H9 (cell line): Measurements from ENCODE around the gene SNTG2. TPM values are rescaled to one million over a fixed set of nuclear protein-coding genes. Genes with fewer than 3 reads are reported as not detected.

Experiments
- DNase-seq: peaks from one replicate; pipeline ENCODE4 v3.0.0-alpha.2; 2017
- H2AFZ ChIP-seq: one replicate; pipeline ENCODE4 v1.6.1; 2013; ENCODE audit warnings: mild to moderate bottlenecking, low read length, control low read depth, moderate library complexity
- H2AK5ac ChIP-seq: 2 replicates; pipeline ENCODE4 v1.6.1; 2013; ENCODE audit warnings: low read length, control low read depth, mixed read lengths; ENCODE audit not compliant: insufficient read length
- H2BK120ac ChIP-seq: one replicate; pipeline ENCODE4 v1.6.1; 2013; ENCODE audit warnings: low read depth, mild to moderate bottlenecking, low read length, control low read depth, inconsistent platforms; ENCODE audit not compliant: poor library complexity, severe bottlenecking
- H2BK12ac ChIP-seq: 2 replicates; pipeline ENCODE4 v1.6.1; 2013; ENCODE audit warnings: low read length, control low read depth, mixed read lengths, low read depth; ENCODE audit not compliant: insufficient read length
- H2BK15ac ChIP-seq: 2 replicates; pipeline ENCODE4 v1.6.1; 2013; ENCODE audit warnings: low read depth, low read length, control low read depth
- H2BK20ac ChIP-seq: one replicate; pipeline ENCODE4 v1.6.1; 2013; ENCODE audit warnings: low read depth, mild to moderate bottlenecking, low read length, control low read depth, inconsistent platforms; ENCODE audit not compliant: poor library complexity, severe bottlenecking
- H2BK5ac ChIP-seq: 2 replicates; pipeline ENCODE4 v1.6.1; 2013; ENCODE audit warnings: low read length, control low read depth, mixed read lengths; ENCODE audit not compliant: insufficient read length
- H3K14ac ChIP-seq: 2 replicates; pipeline ENCODE4 v1.6.1; 2013; ENCODE audit warnings: low read length, control low read depth; ENCODE audit not compliant: insufficient read depth
- H3K18ac ChIP-seq: 2 replicates; pipeline ENCODE4 v1.6.1; 2013; ENCODE audit warnings: low read depth, mild to moderate bottlenecking, mixed read lengths, low read length, control low read depth; ENCODE audit not compliant: insufficient read length
- H3K23ac ChIP-seq: 2 replicates; pipeline ENCODE4 v1.6.1; 2013; ENCODE audit warnings: low read length, control low read depth, mixed read lengths, low read depth; ENCODE audit not compliant: insufficient read length
- H3K23me2 ChIP-seq: 2 replicates; pipeline ENCODE4 v1.6.1; 2013; ENCODE audit warnings: low read depth, mild to moderate bottlenecking, mixed read lengths, low read length, control low read depth; ENCODE audit not compliant: insufficient read length, poor library complexity, severe bottlenecking
- H3K27ac ChIP-seq: 2 replicates; pipeline ENCODE4 v1.5.1; 2013; ENCODE audit warnings: low read length, control low read depth, mixed read lengths, low read depth; ENCODE audit not compliant: insufficient read length
- H3K27me3 ChIP-seq: 2 replicates; pipeline ENCODE4 v1.6.1; 2013; ENCODE audit warnings: low read length, control low read depth, inconsistent platforms; ENCODE audit not compliant: insufficient read depth
- H3K4ac ChIP-seq: 2 replicates; pipeline ENCODE4 v1.6.1; 2013; ENCODE audit warnings: low read depth, mild to moderate bottlenecking, control low read depth, inconsistent platforms, low read length, moderate library complexity
- H3K4me1 ChIP-seq: 2 replicates; pipeline ENCODE4 v1.6.1; 2013; ENCODE audit warnings: low read length, control low read depth, inconsistent platforms; ENCODE audit not compliant: insufficient read depth
- H3K4me2 ChIP-seq: 2 replicates; pipeline ENCODE4 v1.6.1; 2013; ENCODE audit warnings: low read length, control low read depth, mixed read lengths; ENCODE audit not compliant: insufficient read length, insufficient read depth
- H3K56ac ChIP-seq: 2 replicates; pipeline ENCODE4 v1.6.1; 2013; ENCODE audit warnings: low read depth, mild to moderate bottlenecking, mixed read lengths, low read length, control low read depth; ENCODE audit not compliant: insufficient read length
- H3K79me1 ChIP-seq: 2 replicates; pipeline ENCODE4 v1.6.1; 2013; ENCODE audit warnings: low read depth, mild to moderate bottlenecking, moderate library complexity, low read length, control low read depth, inconsistent platforms; ENCODE audit not compliant: insufficient read depth, poor library complexity, severe bottlenecking
- H3K79me2 ChIP-seq: 2 replicates; pipeline ENCODE4 v1.6.1; 2013; ENCODE audit warnings: low read length, control low read depth, inconsistent platforms; ENCODE audit not compliant: insufficient read depth
- H3K9ac ChIP-seq: 2 replicates; pipeline ENCODE4 v1.6.1; 2013; ENCODE audit warnings: low read length, control low read depth, mixed read lengths; ENCODE audit not compliant: insufficient read length; ENCODE audit errors: extremely low read depth
- H3K9me3 ChIP-seq: one replicate; pipeline ENCODE4 v1.6.1; 2013; ENCODE audit warnings: low read depth, low read length, inconsistent platforms; ENCODE audit not compliant: control insufficient read depth
- H3T11ph ChIP-seq: one replicate; pipeline ENCODE4 v1.6.1; 2013; ENCODE audit warnings: mild to moderate bottlenecking, low read length, control low read depth, inconsistent platforms
- H4K20me1 ChIP-seq: one replicate; pipeline ENCODE4 v1.6.1; 2013; ENCODE audit not compliant: control insufficient read depth, insufficient read length, insufficient read depth
- H4K5ac ChIP-seq: 2 replicates; pipeline ENCODE4 v1.6.1; 2013; ENCODE audit warnings: low read depth, mild to moderate bottlenecking, mixed read lengths, low read length, control low read depth; ENCODE audit not compliant: insufficient read length
- H4K8ac ChIP-seq: replicated peaks from 2 replicates; pipeline ENCODE4 v1.6.1; 2013; ENCODE audit warnings: low read length, control low read depth, mixed read lengths, low read depth; ENCODE audit not compliant: insufficient read length
- H4K91ac ChIP-seq: 2 replicates; pipeline ENCODE4 v1.6.1; 2013; ENCODE audit warnings: low read depth, mild to moderate bottlenecking, moderate library complexity, mixed read lengths, low read length, control low read depth; ENCODE audit not compliant: insufficient read length
- H3K27ac Mint-ChIP-seq, 3 experiments: 2 replicates in 2 of 3; 3 replicates in 1 of 3; pipeline ENCODE4 v1.8.0; 2020 to 2021; ENCODE audit warnings: mixed read lengths in 3 of 3, mild to moderate bottlenecking in 1 of 3, moderate library complexity in 1 of 3
- H3K27me3 Mint-ChIP-seq: 2 replicates; pipeline ENCODE4 v1.8.0; 2021; ENCODE audit warnings: low read depth, mild to moderate bottlenecking, moderate library complexity, mixed read lengths
- H3K36me3 Mint-ChIP-seq, 3 experiments: 2 replicates in 2 of 3; 3 replicates in 1 of 3; pipeline ENCODE4 v1.8.0; 2020 to 2021; ENCODE audit warnings: low read depth in 3 of 3, mixed read lengths in 3 of 3; ENCODE audit not compliant: insufficient read depth in 1 of 3
- H3K4me1 Mint-ChIP-seq, 2 experiments: 2 replicates each; pipeline ENCODE4 v1.8.0; 2020; ENCODE audit warnings: mixed read lengths in 2 of 2
- H3K4me3 Mint-ChIP-seq, 2 experiments: 2 replicates in 1 of 2; 3 replicates in 1 of 2; pipeline ENCODE4 v1.8.0; 2020 to 2021; ENCODE audit warnings: mild to moderate bottlenecking in 2 of 2, mixed read lengths in 2 of 2, moderate library complexity in 1 of 2
- H3K9me3 Mint-ChIP-seq, 2 experiments: 2 replicates in 1 of 2; 3 replicates in 1 of 2; pipeline ENCODE4 v1.8.0; 2020; ENCODE audit warnings: mild to moderate bottlenecking in 2 of 2, mixed read lengths in 2 of 2, moderate library complexity in 1 of 2
- WGBS: extraction: QIAGEN DNeasy Blood & Tissue Kit; methylation state at CpG from one replicate; pipeline ENCODE4 v1.1.7; 2013; ENCODE audit warnings: missing lambda C conversion rate, low lambda C conversion rate, mixed read lengths; ENCODE audit not compliant: insufficient read length; ENCODE audit errors: extremely low coverage; 5-methylcytosine and 5-hydroxymethylcytosine counted together
- total RNA-seq: library from RNA; stranded (reverse); gene quantifications from 2 replicates; pipeline ENCODE4 v1.2.1, GENCODE V29; 2021
- TF ChIP-seq, protein P1 (sequence below): fragments of 200-600 bp; sonication (generic); conservative IDR thresholded peaks from 3 replicates; pipeline ENCODE4 v1.8.0; 2021; ENCODE audit warnings: antibody characterized with exemption, mild to moderate bottlenecking

The SNTG2 gene
- total RNA-seq, 1 experiment from 2014 or later: 13.2 TPM

GRCh38 chr2:1324884-1325283, 374.2 kb downstream of the SNTG2 start:
- no peaks in the 10 kb centered on the region for H3K79me1 ChIP-seq
- no peak for DNase-seq
- Mint-ChIP-seq H3K36me3 (no peaks in the 10 kb centered on the region; a peak in 1 of 7 replicates), H3K9me3 (no peaks in the 10 kb centered on the region), H3K4me3 (no peak overlapping the region), H3K27me3 (no peaks in the 10 kb centered on the region), H3K4me1 (peaks cover 0 to 5% of the 10 kb centered on the region in 2 experiments; a peak in 1 of 4 replicates), H3K27ac (no peak overlapping the region)
- H2BK20ac ChIP-seq: no peak overlapping the region
- no peak overlapping the region for H3K14ac ChIP-seq
- no peaks in the 10 kb centered on the region; the same call in 1 of the 2 replicates for H3K4me1 ChIP-seq
- H4K8ac ChIP-seq: no peak overlapping the region
- H2BK5ac ChIP-seq: no peak overlapping the region
- TF ChIP-seq, protein P1, sequence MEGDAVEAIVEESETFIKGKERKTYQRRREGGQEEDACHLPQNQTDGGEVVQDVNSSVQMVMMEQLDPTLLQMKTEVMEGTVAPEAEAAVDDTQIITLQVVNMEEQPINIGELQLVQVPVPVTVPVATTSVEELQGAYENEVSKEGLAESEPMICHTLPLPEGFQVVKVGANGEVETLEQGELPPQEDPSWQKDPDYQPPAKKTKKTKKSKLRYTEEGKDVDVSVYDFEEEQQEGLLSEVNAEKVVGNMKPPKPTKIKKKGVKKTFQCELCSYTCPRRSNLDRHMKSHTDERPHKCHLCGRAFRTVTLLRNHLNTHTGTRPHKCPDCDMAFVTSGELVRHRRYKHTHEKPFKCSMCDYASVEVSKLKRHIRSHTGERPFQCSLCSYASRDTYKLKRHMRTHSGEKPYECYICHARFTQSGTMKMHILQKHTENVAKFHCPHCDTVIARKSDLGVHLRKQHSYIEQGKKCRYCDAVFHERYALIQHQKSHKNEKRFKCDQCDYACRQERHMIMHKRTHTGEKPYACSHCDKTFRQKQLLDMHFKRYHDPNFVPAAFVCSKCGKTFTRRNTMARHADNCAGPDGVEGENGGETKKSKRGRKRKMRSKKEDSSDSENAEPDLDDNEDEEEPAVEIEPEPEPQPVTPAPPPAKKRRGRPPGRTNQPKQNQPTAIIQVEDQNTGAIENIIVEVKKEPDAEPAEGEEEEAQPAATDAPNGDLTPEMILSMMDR: no peak
- H4K91ac ChIP-seq: no peak overlapping the region
- H3T11ph ChIP-seq: no peak overlapping the region
- no peak overlapping the region for H3K4me2 ChIP-seq
- H3K27me3 ChIP-seq: no peaks in the 10 kb centered on the region
- H3K4ac ChIP-seq: no peak overlapping the region
- no peaks in the 10 kb centered on the region for H3K9me3 ChIP-seq
- H3K79me2 ChIP-seq: no peaks in the 10 kb centered on the region
- no peak overlapping the region for H2AK5ac ChIP-seq
- H2BK120ac ChIP-seq: no peak overlapping the region
- H2AFZ ChIP-seq: no peak overlapping the region
- H4K20me1 ChIP-seq: no peaks in the 10 kb centered on the region
- H2BK12ac ChIP-seq: no peak overlapping the region
- WGBS: no CpG with 5 or more reads among the region's 2 CpGs
- no peak overlapping the region for H4K5ac ChIP-seq
- H3K56ac ChIP-seq: no peak overlapping the region
- no peak overlapping the region for H3K23ac ChIP-seq
- no peak overlapping the region for H3K9ac ChIP-seq
- H3K23me2 ChIP-seq: no peaks in the 10 kb centered on the region
- no peak overlapping the region for H3K18ac ChIP-seq
- H3K27ac ChIP-seq: no peak overlapping the region
- no peak overlapping the region for H2BK15ac ChIP-seq
